ENCODE data around the gene ATP5F1D. TPM values are rescaled to one million over a fixed set of nuclear protein-coding genes. Genes with fewer than 3 reads are reported as not detected.

Gene ATP5F1D
- total and polyA plus RNA-seq, 2 donors (not counting 1 experiment from before 2014, with no cell fraction given) = 150 to 166 TPM

GRCh38 chr19:1248139-1248785, 6.7 kb downstream of the ATP5F1D start, which contains the start of gene MIDN:
Gene MIDN, plus strand, starts transcription at chr19:1248583. Its CDS starts 1,714 bp downstream, at chr19:1250297.
- Histone ChIP-seq H3K36me3 (replicated peaks in 1 of 2; ENCODE audit: control extremely low read depth in 1 of 2, control insufficient read depth in 1 of 2, extremely low read depth in 1 of 2, insufficient read depth in 2 of 2, low read length in 1 of 2) (peaks cover 0 to 11% of the 10 kb centered on the region in 2 experiments), H3K4me3 (ENCODE audit: control extremely low read depth in 1 of 5, extremely low read depth in 1 of 5, insufficient read depth in 1 of 5, low read depth in 2 of 5, low read length in 4 of 5) (peak within 1 kb of the TSS in 4 of 5 experiments; percentile 62 to 95 (median 67)), H3K4me2 (replicated peaks; ENCODE audit: low read depth, low read length, poor library complexity, severe bottlenecking) (peak within 1 kb of the TSS; percentile 99), H2AFZ (ENCODE audit: insufficient read depth, low read depth, low read length, poor library complexity, severe bottlenecking) (peak within 1 kb of the TSS; percentile 64), H3K27me3 (replicated peaks in 1 of 4; ENCODE audit: control extremely low read depth in 1 of 4, control insufficient read depth in 3 of 4, insufficient read depth in 4 of 4, low read length in 3 of 4) (no peaks in the 10 kb centered on the region), H3K9ac (ENCODE audit: low read length) (peak within 1 kb of the TSS; percentile 88), H4K20me1 (ENCODE audit: control insufficient read depth, insufficient read depth, low read length, poor library complexity, severe bottlenecking) (peaks cover 42% of the 10 kb centered on the region), H3K27ac (ENCODE audit: low read length in 2 of 2) (peak within 1 kb of the TSS; percentile 84 to 94), H3K4me1 (ENCODE audit: control insufficient read depth in 2 of 2, insufficient read depth in 2 of 2, low read length in 2 of 2) (peaks cover 26 to 56% of the 10 kb centered on the region in 2 donors), H3K9me3 (ENCODE audit: control extremely low read depth in 1 of 3, control insufficient read depth in 2 of 3, insufficient read depth in 1 of 3, low read length in 2 of 3) (no peaks in the 10 kb centered on the region), H3K79me2 (ENCODE audit: control insufficient read depth, insufficient read depth, low read length) (peaks cover 39% of the 10 kb centered on the region)
- DNase-seq (peak; percentile 87), ATAC-seq (ENCODE audit: low read depth) (peak; percentile 7)
- ChIA-PET POLR2A (interaction anchor here (0.6 to 2.5 kb wide), 4 partner anchors 11 to 21 kb away, joined by 3 to 33 read pairs (median 6); partner anchors contain the start of gene CIRBP), CTCF (interaction anchor here (2.3 kb wide), 1 partner anchor 19 kb away, joined by 31 read pairs; no protein-coding TSS in a partner anchor)
- peak within 1 kb of the TSS; percentile 91 for H3K27ac Mint-ChIP-seq
- TF ChIP-seq EZH2 (IDR thresholded peaks at IDR 0.05; ENCODE audit: borderline replicate concordance, insufficient read depth, low read depth, low read length, poor library complexity, severe bottlenecking) = no peak
- peak; percentile 35 for TF ChIP-seq CTCF (IDR thresholded peaks at IDR 0.05)
- under 1% methylated on average over 47 of the region's 60 CpGs for WGBS (ENCODE audit: insufficient coverage)
- H3K9me3 Mint-ChIP-seq (ENCODE audit: insufficient read depth) = no peaks in the 10 kb centered on the region
- H3K27me3 Mint-ChIP-seq = no peaks in the 10 kb centered on the region
- peak within 1 kb of the TSS; percentile 86 for H3K4me3 Mint-ChIP-seq
- H3K4me1 Mint-ChIP-seq = peaks cover 25% of the 10 kb centered on the region
- intact Hi-C loops (cut with micrococcal nuclease) = loop anchor here (10.0 kb wide), 3 partner anchors 223 to 1937 kb away; partner anchors contain the start of genes CNN2, NCLN, RNU6-2 and TMEM259
